ENCODE data around the gene ZBTB7C.
A peak's percentile ranks its signal among the peaks of the same experiment; 100 is the strongest.
"Not testable (repeated sequence)": the region's sequence is repeated elsewhere in the genome, so short reads cannot be mapped to it uniquely, and the experiment has no call there.

The ZBTB7C gene

GRCh38 chr18:48434382-48434781 is 25.2 kb upstream of the ZBTB7C start:
- H3K4me3 Mint-ChIP-seq; H3K9me3 Mint-ChIP-seq; DNase-seq; H3K4me1 Mint-ChIP-seq (ENCODE audit: low read depth); H3K36me3 Mint-ChIP-seq (ENCODE audit: low read depth); H3K27ac Mint-ChIP-seq: not testable (repeated sequence)
- H3K27me3 Mint-ChIP-seq: peaks cover 48% of the 10 kb centered on the region

- Mint-ChIP-seq H3K9me3 (no peaks in the 10 kb centered on the region), H3K27ac (no peak overlapping the region), H3K4me3 (no peak overlapping the region), H3K4me1 (ENCODE audit: low read depth) (no peaks in the 10 kb centered on the region), H3K36me3 (ENCODE audit: low read depth) (no peaks in the 10 kb centered on the region), H3K27me3 (peaks cover 52% of the 10 kb centered on the region)
- no peak for DNase-seq
Observed at GRCh38 chr18:48433541-48433940, 24.4 kb upstream of the ZBTB7C start.

- Mint-ChIP-seq H3K4me1 (ENCODE audit: low read depth) (no peaks in the 10 kb centered on the region), H3K27me3 (peaks cover 63% of the 10 kb centered on the region), H3K4me3 (no peak overlapping the region), H3K36me3 (ENCODE audit: low read depth) (no peaks in the 10 kb centered on the region), H3K9me3 (no peaks in the 10 kb centered on the region), H3K27ac (no peak overlapping the region)
- DNase-seq: no peak
Observed at GRCh38 chr18:48430150-48430549, 21.0 kb upstream of the ZBTB7C start.

GRCh38 chr18:48428475-48429177 is 19.4 kb upstream of the ZBTB7C start:
- no peak for DNase-seq
- H3K27me3 Mint-ChIP-seq: peaks cover 73% of the 10 kb centered on the region
- H3K4me1 Mint-ChIP-seq (ENCODE audit: low read depth): no peaks in the 10 kb centered on the region
- H3K9me3 Mint-ChIP-seq: no peaks in the 10 kb centered on the region
- no peaks in the 10 kb centered on the region for H3K36me3 Mint-ChIP-seq (ENCODE audit: low read depth)
- no peak overlapping the region for H3K27ac Mint-ChIP-seq
- no peak overlapping the region for H3K4me3 Mint-ChIP-seq

DNA sequence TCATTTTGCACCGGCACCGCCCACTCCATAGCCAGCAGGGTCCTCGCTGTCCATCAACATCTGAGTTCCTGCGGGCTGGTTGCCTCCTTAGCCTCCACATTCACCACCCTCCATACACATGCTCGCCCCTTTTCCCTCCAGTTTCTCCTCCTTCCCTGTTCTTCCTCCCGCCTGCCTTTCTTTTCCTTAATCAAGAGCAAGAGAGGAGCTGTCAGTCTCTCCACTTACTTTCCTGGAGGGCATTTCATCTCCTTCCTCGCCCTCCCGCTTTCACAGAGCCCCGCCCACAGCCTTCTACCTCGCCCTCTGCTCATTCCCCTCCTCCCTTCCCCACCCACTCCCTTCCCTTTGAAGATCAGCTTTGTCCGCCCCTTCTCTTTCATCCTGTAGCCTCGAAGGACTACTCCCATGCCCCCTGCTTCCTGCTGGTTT is 13.8 kb upstream of the ZBTB7C start:
- H3K9me3 Mint-ChIP-seq: no peaks in the 10 kb centered on the region
- no peak for DNase-seq
- no peak overlapping the region for H3K27ac Mint-ChIP-seq
- peaks cover 3% of the 10 kb centered on the region for H3K4me1 Mint-ChIP-seq (ENCODE audit: low read depth)
- H3K27me3 Mint-ChIP-seq: peaks cover 86% of the 10 kb centered on the region
- no peaks in the 10 kb centered on the region for H3K36me3 Mint-ChIP-seq (ENCODE audit: low read depth)
- H3K4me3 Mint-ChIP-seq: no peak overlapping the region

- H3K27ac Mint-ChIP-seq: no peak overlapping the region
- H3K27me3 Mint-ChIP-seq: peaks cover 89% of the 10 kb centered on the region
- no peaks in the 10 kb centered on the region for H3K9me3 Mint-ChIP-seq
- no peak overlapping the region for H3K4me3 Mint-ChIP-seq
- DNase-seq: no peak
- peaks cover 3% of the 10 kb centered on the region for H3K4me1 Mint-ChIP-seq (ENCODE audit: low read depth)
- H3K36me3 Mint-ChIP-seq (ENCODE audit: low read depth): no peaks in the 10 kb centered on the region
Observed at GRCh38 chr18:48419277-48420022, 10.3 kb upstream of the ZBTB7C start.

GRCh38 chr18:48418539-48419276 is 9.5 kb upstream of the ZBTB7C start:
- Mint-ChIP-seq H3K4me3 (no peak overlapping the region), H3K4me1 (ENCODE audit: low read depth) (peaks cover 3% of the 10 kb centered on the region), H3K9me3 (no peaks in the 10 kb centered on the region), H3K36me3 (ENCODE audit: low read depth) (no peaks in the 10 kb centered on the region), H3K27ac (no peak overlapping the region), H3K27me3 (peaks cover 89% of the 10 kb centered on the region)
- no peak for DNase-seq

DNA sequence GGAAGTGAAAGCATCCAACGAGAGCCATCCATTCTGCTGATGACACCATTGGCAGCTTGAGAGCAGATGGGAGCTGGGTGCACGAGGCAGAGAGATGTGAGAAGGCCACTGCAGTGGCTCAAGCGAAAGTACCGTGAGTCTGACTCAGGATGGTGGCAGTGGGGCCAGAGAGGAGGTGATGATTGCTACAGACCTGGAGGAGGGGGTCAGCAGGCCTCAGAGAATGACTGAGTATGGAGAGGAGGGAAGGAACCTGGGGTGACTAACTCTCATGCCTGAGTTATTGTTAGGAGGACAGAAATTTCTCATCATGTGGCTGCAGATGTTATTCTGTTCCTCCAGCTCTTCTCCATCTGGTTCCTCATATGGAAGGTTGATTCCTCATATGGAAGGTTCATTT is 8.8 kb upstream of the ZBTB7C start:
- Mint-ChIP-seq H3K4me3 (no peak overlapping the region), H3K27ac (no peak overlapping the region), H3K36me3 (ENCODE audit: low read depth) (no peaks in the 10 kb centered on the region), H3K27me3 (peaks cover 88% of the 10 kb centered on the region), H3K9me3 (no peaks in the 10 kb centered on the region), H3K4me1 (ENCODE audit: low read depth) (peaks cover 2% of the 10 kb centered on the region)
- no peak for DNase-seq

- Mint-ChIP-seq H3K9me3 (no peaks in the 10 kb centered on the region), H3K4me3 (no peak overlapping the region), H3K27ac (no peak overlapping the region), H3K36me3 (ENCODE audit: low read depth) (no peaks in the 10 kb centered on the region), H3K27me3 (peaks cover 77% of the 10 kb centered on the region), H3K4me1 (ENCODE audit: low read depth) (peaks cover 10% of the 10 kb centered on the region)
- DNase-seq: no peak
Observed at GRCh38 chr18:48413342-48413741, 4.2 kb upstream of the ZBTB7C start.

- no peak overlapping the region for H3K4me3 Mint-ChIP-seq
Observed at GRCh38 chr18:48412339-48412929, 3.3 kb upstream of the ZBTB7C start.

DNA sequence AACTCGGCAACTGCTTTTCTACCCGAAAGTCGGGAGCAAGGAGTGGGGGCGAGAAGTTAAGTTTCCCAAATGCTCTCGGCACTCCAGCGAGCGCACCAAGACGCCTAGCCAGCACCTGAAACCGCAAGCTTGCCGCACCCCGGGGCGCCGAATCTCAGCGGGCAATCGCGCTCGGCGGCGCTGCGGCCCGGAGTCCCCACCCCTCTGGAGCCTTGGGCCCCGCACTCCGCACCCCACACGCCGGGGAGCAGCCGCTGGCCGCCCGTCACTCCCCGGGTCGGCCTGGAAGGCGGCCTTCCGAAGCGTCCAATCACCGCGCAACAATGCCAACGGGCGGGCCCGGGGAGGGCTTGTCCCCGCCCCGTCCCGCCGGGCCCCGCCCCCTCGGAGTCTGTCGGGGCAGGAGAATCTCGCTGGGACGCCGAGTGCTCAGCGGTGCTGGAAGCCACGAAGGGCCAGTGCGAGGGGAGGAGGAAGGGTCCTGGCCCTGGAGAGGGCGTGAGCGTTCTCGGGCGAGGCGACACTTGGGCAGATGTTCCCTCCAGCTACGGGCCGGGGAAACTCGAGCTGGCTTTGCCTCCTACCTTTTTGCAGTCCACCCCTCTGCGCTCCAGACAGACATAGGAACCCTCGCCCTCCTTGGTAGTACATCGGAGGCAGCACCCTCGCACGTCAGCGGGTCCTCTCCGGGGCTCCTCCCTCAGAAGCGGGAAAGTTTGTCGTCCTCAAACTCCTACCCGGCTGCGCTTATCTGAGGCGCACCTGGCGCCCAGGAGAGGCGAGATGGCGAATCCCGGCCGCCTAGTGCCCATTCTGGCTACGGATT is 1.1 kb upstream of the ZBTB7C start:
- Mint-ChIP-seq H3K27me3 (peaks cover 76% of the 10 kb centered on the region), H3K9me3 (no peaks in the 10 kb centered on the region), H3K4me1 (ENCODE audit: low read depth) (peaks cover 16% of the 10 kb centered on the region), H3K4me3 (peak overlapping the region; percentile 68), H3K27ac (no peak overlapping the region), H3K36me3 (ENCODE audit: low read depth) (no peaks in the 10 kb centered on the region)
- peak; percentile 81 for DNase-seq

More at GRCh38 chr18:48412339-48412929, 3.3 kb upstream of the ZBTB7C start:
- DNase-seq: no peak
- Mint-ChIP-seq H3K27ac (no peak overlapping the region), H3K9me3 (no peaks in the 10 kb centered on the region), H3K36me3 (ENCODE audit: low read depth) (no peaks in the 10 kb centered on the region), H3K27me3 (peaks cover 77% of the 10 kb centered on the region), H3K4me1 (ENCODE audit: low read depth) (peaks cover 15% of the 10 kb centered on the region)

DNA sequence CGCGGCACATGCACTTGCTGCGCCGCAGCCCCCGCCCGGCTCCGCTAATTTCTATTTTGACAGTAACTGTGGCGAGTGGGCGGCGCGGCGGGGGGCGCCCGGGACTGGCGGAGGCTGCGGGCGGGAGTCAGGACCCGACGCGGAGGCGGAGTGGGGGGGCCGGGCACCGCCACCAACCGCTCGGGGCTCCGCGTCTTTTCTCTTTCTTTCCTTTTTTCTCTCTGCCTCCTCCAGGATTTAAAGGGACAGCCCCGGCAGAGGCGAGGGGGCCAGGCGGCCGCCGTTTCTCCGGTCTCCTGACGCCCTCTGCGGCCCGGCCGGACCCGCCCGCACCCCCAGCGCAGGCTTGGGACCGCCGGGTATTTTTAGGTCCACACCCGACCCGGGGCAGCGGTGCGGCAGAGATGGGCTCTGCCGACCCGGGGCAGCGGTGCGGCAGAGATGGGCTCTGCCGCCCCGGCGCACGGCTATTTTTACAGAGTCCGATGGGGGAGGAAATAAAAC is 460 bp upstream of the ZBTB7C start:
- Mint-ChIP-seq H3K27me3 (peaks cover 75% of the 10 kb centered on the region), H3K27ac (no peak overlapping the region), H3K4me3 (peak overlapping the region; percentile 68), H3K36me3 (ENCODE audit: low read depth) (no peaks in the 10 kb centered on the region), H3K4me1 (ENCODE audit: low read depth) (peaks cover 20% of the 10 kb centered on the region), H3K9me3 (no peaks in the 10 kb centered on the region)
- DNase-seq: peak; percentile 45

- peaks cover 20% of the 10 kb centered on the region for H3K4me1 Mint-ChIP-seq (ENCODE audit: low read depth)
- peak overlapping the region; percentile 11 for H3K27ac Mint-ChIP-seq
- peak; percentile 37 for DNase-seq
- H3K4me3 Mint-ChIP-seq: peak overlapping the region; percentile 64
- no peaks in the 10 kb centered on the region for H3K36me3 Mint-ChIP-seq (ENCODE audit: low read depth)
- H3K9me3 Mint-ChIP-seq: no peaks in the 10 kb centered on the region
- H3K27me3 Mint-ChIP-seq: peaks cover 72% of the 10 kb centered on the region
Observed at GRCh38 chr18:48408111-48408726, 964 bp downstream of the ZBTB7C start.

Data from activated T-cell treated with anti-CD3 and anti-CD28 coated beads, Interleukin-2, amount 50 U/mL, for 24 hours (primary cell).